Cardiac fibroblast (primary cell): ENCODE data around the gene KCNC3.

Source experiments
- DNase-seq, 2 donors: peaks; one replicate each; pipeline versions ENCODE4 v3.0.0 to v3.0.0-alpha.2; 2010; ENCODE audit warnings: low read depth in 2 of 2
- H3K4me3 ChIP-seq, 2 donors: replicated peaks in 1 of 2; 1 replicate in 1 of 2; 2 replicates in 1 of 2; pipeline ENCODE4 v1.5.1; 2011; ENCODE audit warnings: low read depth in 2 of 2, low read length in 2 of 2, mild to moderate bottlenecking in 2 of 2, moderate library complexity in 1 of 2
- TF ChIP-seq, protein P1 (sequence below): IDR thresholded peaks from one replicate; pipeline ENCODE4 v1.5.1; 2011; ENCODE audit warnings: low read depth, mild to moderate bottlenecking, low read length, inconsistent platforms

Gene KCNC3

DNA sequence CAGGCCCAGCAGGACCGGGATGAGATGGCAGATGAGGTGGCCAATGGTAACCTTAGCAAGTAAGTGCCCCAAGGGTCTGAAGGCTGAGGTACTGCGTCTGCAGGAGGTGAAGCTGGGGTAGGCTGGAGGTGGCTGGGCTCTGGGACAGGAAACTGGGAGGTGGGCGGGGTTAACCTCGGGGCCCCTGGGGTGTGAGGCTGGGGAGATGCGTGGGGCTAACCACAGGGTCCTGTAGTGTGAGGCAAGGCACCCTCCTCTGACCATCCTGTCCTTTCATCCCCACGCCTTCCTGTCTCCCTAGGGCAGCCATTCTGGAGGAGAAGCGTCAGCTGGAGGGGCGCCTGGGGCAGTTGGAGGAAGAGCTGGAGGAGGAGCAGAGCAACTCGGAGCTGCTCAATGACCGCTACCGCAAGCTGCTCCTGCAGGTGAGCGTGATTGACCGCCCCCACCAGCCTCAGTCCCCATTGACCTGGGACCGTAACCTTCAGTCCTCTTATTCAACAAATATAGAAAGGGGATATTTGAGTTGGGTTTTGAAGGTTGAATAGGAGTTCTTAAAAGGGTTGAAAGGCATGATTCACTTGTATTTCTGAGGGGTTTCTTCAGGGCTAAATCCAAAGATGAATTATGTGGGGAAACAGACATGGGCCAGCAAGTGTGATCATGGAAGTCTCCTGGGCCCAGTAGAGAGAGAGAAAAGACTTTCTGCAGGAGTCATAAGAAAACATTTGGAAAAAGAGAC lies 35.7 kb downstream of the KCNC3 start:
- DNase-seq: no peak
- H3K4me3 ChIP-seq: no peak overlapping the region
- TF ChIP-seq, protein P1, sequence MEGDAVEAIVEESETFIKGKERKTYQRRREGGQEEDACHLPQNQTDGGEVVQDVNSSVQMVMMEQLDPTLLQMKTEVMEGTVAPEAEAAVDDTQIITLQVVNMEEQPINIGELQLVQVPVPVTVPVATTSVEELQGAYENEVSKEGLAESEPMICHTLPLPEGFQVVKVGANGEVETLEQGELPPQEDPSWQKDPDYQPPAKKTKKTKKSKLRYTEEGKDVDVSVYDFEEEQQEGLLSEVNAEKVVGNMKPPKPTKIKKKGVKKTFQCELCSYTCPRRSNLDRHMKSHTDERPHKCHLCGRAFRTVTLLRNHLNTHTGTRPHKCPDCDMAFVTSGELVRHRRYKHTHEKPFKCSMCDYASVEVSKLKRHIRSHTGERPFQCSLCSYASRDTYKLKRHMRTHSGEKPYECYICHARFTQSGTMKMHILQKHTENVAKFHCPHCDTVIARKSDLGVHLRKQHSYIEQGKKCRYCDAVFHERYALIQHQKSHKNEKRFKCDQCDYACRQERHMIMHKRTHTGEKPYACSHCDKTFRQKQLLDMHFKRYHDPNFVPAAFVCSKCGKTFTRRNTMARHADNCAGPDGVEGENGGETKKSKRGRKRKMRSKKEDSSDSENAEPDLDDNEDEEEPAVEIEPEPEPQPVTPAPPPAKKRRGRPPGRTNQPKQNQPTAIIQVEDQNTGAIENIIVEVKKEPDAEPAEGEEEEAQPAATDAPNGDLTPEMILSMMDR: no peak

DNA sequence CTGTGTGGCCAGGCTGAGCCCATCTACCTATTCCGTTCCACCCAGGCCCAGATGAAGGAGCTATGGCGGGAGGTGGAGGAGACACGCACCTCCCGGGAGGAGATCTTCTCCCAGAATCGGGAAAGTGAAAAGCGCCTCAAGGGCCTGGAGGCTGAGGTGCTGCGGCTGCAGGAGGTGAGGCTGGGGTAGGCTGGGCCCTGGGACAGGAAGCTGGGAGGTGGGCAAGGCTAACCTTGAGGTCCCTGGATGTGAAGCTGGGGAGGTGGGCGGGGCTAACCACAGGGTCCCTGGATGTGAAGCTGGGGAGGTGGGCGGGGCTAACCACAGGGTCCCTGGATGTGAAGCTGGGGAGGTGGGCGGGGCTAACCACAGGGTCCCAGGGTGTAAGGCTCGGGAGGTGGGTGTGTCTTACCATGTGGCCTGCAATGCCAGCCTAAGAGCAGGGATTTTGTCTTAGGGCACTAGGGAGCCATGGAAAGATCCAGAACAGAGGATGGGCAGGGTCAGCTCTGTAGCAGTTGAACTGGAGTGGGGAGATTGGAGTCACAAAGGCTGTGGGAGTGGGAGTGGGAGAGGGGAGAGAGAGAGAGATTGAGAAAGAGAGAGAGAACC lies 36.9 kb downstream of the KCNC3 start:
- no peak overlapping the region for H3K4me3 ChIP-seq
- TF ChIP-seq, protein P1: no peak
- DNase-seq: no peak

DNA sequence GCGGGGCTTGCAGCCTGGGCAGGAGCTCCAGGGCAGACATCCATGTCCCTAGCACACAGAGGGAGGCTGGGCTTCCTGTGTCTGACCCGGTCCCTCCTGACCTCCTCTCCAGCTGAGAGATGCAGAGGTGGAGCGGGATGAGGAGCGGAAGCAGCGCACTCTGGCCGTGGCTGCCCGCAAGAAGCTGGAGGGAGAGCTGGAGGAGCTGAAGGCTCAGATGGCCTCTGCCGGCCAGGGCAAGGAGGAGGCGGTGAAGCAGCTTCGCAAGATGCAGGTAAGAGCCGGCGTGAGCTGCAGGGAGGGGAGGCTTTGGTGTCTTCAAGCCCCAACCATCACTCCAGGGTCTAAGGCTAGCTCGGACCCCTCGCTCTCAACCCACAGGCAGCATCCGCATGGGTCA lies 38.4 kb downstream of the KCNC3 start:
- no peak for DNase-seq
- TF ChIP-seq, protein P1: no peak
- H3K4me3 ChIP-seq: no peak overlapping the region

DNA sequence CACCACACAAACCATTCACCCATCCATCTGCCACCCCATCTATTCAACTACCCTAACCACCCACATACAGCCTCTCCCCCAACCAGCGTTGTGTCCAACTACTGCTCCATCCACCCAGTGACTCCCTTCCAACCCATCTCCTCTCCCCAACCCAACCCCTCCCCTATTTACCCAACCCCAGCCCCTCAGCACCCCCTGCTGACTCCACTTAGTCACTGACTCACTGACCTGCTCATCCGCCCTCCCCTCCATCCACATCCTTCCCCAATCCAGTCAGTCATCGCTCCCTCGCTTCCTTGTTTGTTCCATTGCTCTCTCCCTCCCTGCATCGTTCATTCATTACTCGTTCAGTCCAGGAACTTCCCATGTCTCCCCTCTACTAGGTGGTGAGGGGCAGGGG lies 39.2 kb downstream of the KCNC3 start:
- no peak overlapping the region for H3K4me3 ChIP-seq
- TF ChIP-seq, protein P1: no peak
- DNase-seq: no peak

DNA sequence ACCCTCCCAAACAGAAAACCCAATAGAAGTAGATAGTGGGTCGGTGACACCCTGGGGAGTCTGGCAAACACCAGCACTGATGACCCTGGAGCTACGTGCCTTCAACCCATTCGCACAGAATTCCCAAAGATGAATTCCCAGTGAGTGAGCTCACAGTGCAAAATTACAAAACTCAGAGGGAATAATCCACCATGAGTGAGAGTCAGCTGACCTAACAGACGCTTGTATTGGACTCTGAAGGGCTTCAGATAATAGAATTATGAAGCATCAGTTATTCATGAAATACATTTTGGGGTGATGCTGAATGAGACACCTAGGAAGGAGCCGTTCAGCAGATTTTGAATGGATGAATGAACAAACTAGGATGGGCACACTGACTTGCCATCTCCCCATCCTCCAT lies 40.2 kb downstream of the KCNC3 start:
- H3K4me3 ChIP-seq: no peak overlapping the region
- TF ChIP-seq, protein P1: no peak
- DNase-seq: no peak

GRCh38 chr19:50287331-50287730 lies 41.8 kb downstream of the KCNC3 start:
- no peak for DNase-seq
- TF ChIP-seq, protein P1: no peak

More at GRCh38 chr19:50287331-50287730, 41.8 kb downstream of the KCNC3 start:
- no peak overlapping the region for H3K4me3 ChIP-seq
